ENCODE data around the gene MBNL2. TPM values are rescaled to one million over a fixed set of nuclear protein-coding genes. Genes with fewer than 3 reads are reported as not detected.
A peak's percentile ranks its signal among the peaks of the same experiment; 100 is the strongest.

Gene MBNL2
- total and polyA plus RNA-seq, 2 of the 4 experiments (the other 2 are of a cell fraction) = 26.9 to 103 TPM

DNA sequence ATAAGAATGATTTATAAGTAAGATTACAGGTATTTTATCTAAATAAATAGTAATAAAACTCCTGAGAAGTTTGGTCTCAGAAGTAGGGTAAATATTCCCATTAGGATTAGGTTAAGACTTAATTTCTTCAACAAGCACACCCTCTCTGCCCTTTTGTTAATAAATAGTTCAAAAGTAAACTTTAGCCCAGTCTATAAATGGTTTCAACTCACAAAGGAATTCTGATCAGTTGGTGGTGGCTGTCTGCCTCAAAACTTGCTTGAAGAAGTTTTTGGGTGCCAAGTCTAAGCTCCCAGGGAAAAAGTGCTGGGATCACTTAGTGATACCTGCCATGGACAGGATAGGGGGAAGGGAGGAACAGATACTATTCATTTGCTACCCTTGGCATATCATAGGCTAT, 22.9 kb downstream of the MBNL2 start (continued):
- no peak for TF ChIP-seq MXI1 (IDR thresholded peaks at IDR 0.05; ENCODE audit: borderline replicate concordance, low read depth, low read length)

DNA sequence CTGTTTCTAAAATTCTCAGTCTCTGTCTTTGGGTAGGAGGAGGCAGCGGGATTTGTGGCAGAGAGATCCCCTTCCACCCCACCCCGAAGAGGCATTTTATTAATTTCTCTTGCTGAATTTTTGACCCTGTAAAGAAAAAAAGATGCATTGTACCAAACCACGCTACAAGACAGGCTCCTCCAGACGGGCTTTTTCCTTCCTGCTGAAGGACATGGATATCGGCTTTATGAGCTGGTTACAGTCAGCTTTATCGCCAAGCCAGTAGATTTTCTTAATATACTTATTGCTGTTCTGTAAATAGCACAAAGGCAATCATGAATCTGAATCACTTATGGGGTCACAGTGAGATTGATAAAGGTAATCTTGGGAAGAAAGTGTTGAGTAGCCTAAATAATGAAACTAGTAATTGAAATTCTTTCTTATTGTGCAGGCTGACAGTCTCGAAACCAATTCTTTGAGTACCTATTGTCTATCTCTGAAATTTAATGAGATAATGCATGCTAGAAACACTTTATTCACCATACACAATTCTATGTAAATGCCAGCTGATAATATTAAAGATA, 24.5 kb downstream of the MBNL2 start:
- CTCF ChIA-PET = interaction anchor here (1.0 kb wide), 1 partner anchor 34 kb away, joined by 3 read pairs; no protein-coding TSS in a partner anchor
- Histone ChIP-seq H4K20me1 (ENCODE audit: insufficient read depth, low read length) (peaks cover 37% of the 10 kb centered on the region; the same call in 1 of the 2 replicates), H2AFZ (replicated peaks; ENCODE audit: low read length, poor library complexity) (no peak overlapping the region), H3K9me1 (ENCODE audit: insufficient read depth, low read length) (peaks cover 17% of the 10 kb centered on the region), H2BK20ac (ENCODE audit: low read depth, low read length) (peak overlapping the region; percentile 11), H3K4me1 (ENCODE audit: control insufficient read depth, insufficient read depth, low read length) (peaks cover 23% of the 10 kb centered on the region), H3K9me3 (ENCODE audit: control insufficient read depth, insufficient read depth, low read length) (no peaks in the 10 kb centered on the region), H3K18ac (ENCODE audit: low read depth, low read length) (peak overlapping the region; percentile 85), H2AK5ac (ENCODE audit: low read depth, low read length) (no peak overlapping the region), H3K27me3 (ENCODE audit: control insufficient read depth, insufficient read depth, low read length) (no peaks in the 10 kb centered on the region), H3K36me3 (ENCODE audit: control insufficient read depth, insufficient read depth, low read length) (peaks cover 4% of the 10 kb centered on the region), H3K27ac (ENCODE audit: insufficient read depth, low read length) (peak overlapping the region; percentile 87), H2BK5ac (ENCODE audit: low read depth, low read length, poor library complexity, severe bottlenecking) (peak overlapping the region; percentile 39), H3K9ac (ENCODE audit: low read depth, low read length) (peak overlapping the region; percentile 85), H3K23ac (ENCODE audit: low read depth, low read length) (peak overlapping the region; percentile 62), H2AK9ac (replicated peaks; ENCODE audit: low read depth, low read length, poor library complexity) (no peak overlapping the region), H3K14ac (replicated peaks; ENCODE audit: low read depth, low read length) (peak overlapping the region; percentile 31; the same call in 1 of the 2 replicates), H4K91ac (ENCODE audit: insufficient read depth, low read depth, low read length) (peak overlapping the region; percentile 18), H3K4me3 (ENCODE audit: insufficient read depth, low read depth, low read length) (peak overlapping the region; percentile 8; the same call in 1 of the 2 replicates), H2BK120ac (ENCODE audit: low read depth, low read length) (peak overlapping the region; percentile 21), H3K4me2 (ENCODE audit: low read depth, low read length) (peak overlapping the region; percentile 94), H3K4ac (ENCODE audit: low read depth, low read length) (peak overlapping the region; percentile 80), H2BK15ac (ENCODE audit: low read depth, low read length) (0 out of 3 replicates have a peak overlapping the region, but pooled peaks have one; percentile 6), H3K79me1 (ENCODE audit: low read depth in 1 of 2, low read length in 2 of 2) (peaks cover 11 to 64% of the 10 kb centered on the region in 2 experiments; a peak in 3 of 4 replicates), H3K56ac (ENCODE audit: extremely low read depth, insufficient read depth, low read length) (peak overlapping the region; percentile 91), H4K8ac (ENCODE audit: low read depth in 2 of 2, low read length in 2 of 2) (peak overlapping the region; percentile 36 to 63; a peak in 3 of 4 replicates), H4K5ac (ENCODE audit: low read depth, low read length) (peak overlapping the region; percentile 86)
- no CpG with 5 or more reads among the region's 7 CpGs for WGBS, 2 experiments (ENCODE audit: extremely low coverage in 2 of 2, insufficient read length in 1 of 2)
- dilution Hi-C loops (cut with HindIII; ENCODE audit: low sequenced_read_pairs, unreplicated experiment) = no loop called here
- no TSS peak for BruUV-seq (replicated peaks)
- ATAC-seq (ENCODE audit: low read depth) = peak; percentile 15; the same call in 1 of the 2 replicates
- intact Hi-C loops (cut with micrococcal nuclease) = no loop called here
- POLR2A ChIA-PET (ENCODE audit: unreplicated experiment) = interaction anchor here (0.6 kb wide), 1 partner anchor 170 kb away, joined by 6 read pairs; no protein-coding TSS in a partner anchor
- in situ Hi-C loops (cut with MboI; ENCODE audit: low sequenced_read_pairs) = no loop called here
- DNase-seq = no peak
- no peak for TF ChIP-seq NFE2L2 (IDR thresholded peaks at IDR 0.05; ENCODE audit: low read depth, low read length)
- no peak for TF ChIP-seq SMC3 (IDR thresholded peaks at IDR 0.05; ENCODE audit: low read depth, low read length)
- TF ChIP-seq MAFK (IDR thresholded peaks at IDR 0.05; ENCODE audit: low read depth, low read length) = no peak
- TF ChIP-seq BHLHE40 (IDR thresholded peaks at IDR 0.05; ENCODE audit: low read depth, low read length) = no peak
- TF ChIP-seq CHD1 (IDR thresholded peaks at IDR 0.05; ENCODE audit: low read depth, low read length) = no peak
- no peak for TF ChIP-seq RAD21 (IDR thresholded peaks at IDR 0.05; ENCODE audit: low read length)
- TF ChIP-seq, protein P1, sequence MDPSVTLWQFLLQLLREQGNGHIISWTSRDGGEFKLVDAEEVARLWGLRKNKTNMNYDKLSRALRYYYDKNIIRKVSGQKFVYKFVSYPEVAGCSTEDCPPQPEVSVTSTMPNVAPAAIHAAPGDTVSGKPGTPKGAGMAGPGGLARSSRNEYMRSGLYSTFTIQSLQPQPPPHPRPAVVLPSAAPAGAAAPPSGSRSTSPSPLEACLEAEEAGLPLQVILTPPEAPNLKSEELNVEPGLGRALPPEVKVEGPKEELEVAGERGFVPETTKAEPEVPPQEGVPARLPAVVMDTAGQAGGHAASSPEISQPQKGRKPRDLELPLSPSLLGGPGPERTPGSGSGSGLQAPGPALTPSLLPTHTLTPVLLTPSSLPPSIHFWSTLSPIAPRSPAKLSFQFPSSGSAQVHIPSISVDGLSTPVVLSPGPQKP (IDR thresholded peaks at IDR 0.05; ENCODE audit: borderline replicate concordance, low read depth, low read length) = no peak
- TF ChIP-seq USF2 (IDR thresholded peaks at IDR 0.05; ENCODE audit: low read depth, low read length) = no peak
- TF ChIP-seq POLR2A (IDR thresholded peaks at IDR 0.05; ENCODE audit: low read depth, low read length) = no peak
- TF ChIP-seq RCOR1 (IDR thresholded peaks at IDR 0.05; ENCODE audit: insufficient replicate concordance, low read length) = no peak
- TF ChIP-seq CEBPB (IDR thresholded peaks at IDR 0.05; ENCODE audit: low read depth, low read length) = no peak
- TF ChIP-seq RFX5 (IDR thresholded peaks at IDR 0.05; ENCODE audit: low read depth, low read length) = no peak

All from IMR-90 (cell line).